Right lobe of liver (tissue), 6 donors: ENCODE measurements around the gene ANKRD37. TPM values are rescaled to one million over a fixed set of nuclear protein-coding genes. Genes with fewer than 3 reads are reported as not detected.

Source experiments
- ATAC-seq, 4 donors: fragments of 200-7000 bp; cut with Tn5 transposase; one replicate each; pipeline ENCODE4 v1.9.1; 2020; ENCODE audit warnings: mild to moderate bottlenecking in 4 of 4, moderate library complexity in 4 of 4
- DNase-seq, 3 donors: peaks; one replicate each; pipeline ENCODE4 v3.0.0-alpha.2; 2020
- H3K27ac ChIP-seq, 3 donors: fragments of 200-600 bp; one replicate each; pipeline ENCODE4 v1.8.0; 2022
- H3K27me3 ChIP-seq, 2 donors: fragments of 200-600 bp; one replicate each; pipeline ENCODE4 v1.8.0; 2022
- H3K36me3 ChIP-seq, 4 donors: fragments of 200-600 bp; sonication (generic) in 1 of 4; one replicate each; pipeline versions ENCODE4 v1.5.1 to v1.8.0; 2017 to 2022; ENCODE audit warnings: control low read depth in 1 of 4
- H3K4me1 ChIP-seq, 4 donors: fragments of 200-600 bp; sonication (generic) in 1 of 4; one replicate each; pipeline versions ENCODE4 v1.5.1 to v1.8.0; 2017 to 2022; ENCODE audit warnings: control low read depth in 1 of 4
- H3K4me3 ChIP-seq, 3 donors: fragments of 200-600 bp; one replicate each; pipeline ENCODE4 v1.8.0; 2022
- H3K9me3 ChIP-seq, 4 donors: fragments of 200-600 bp; sonication (generic) in 1 of 4; one replicate each; pipeline versions ENCODE4 v1.5.1 to v1.8.0; 2017 to 2022; ENCODE audit warnings: control low read depth in 1 of 4
- CTCF ChIP-seq, 4 donors: fragments of 200-600 bp in 3 of 4; fragments of 450-650 bp in 1 of 4; IDR thresholded peaks; one replicate each; pipeline versions ENCODE4 v1.5.1 to v1.8.0; 2016 to 2022; ENCODE audit warnings: antibody characterized with exemption in 4 of 4, mild to moderate bottlenecking in 2 of 4
- POLR2A ChIP-seq: fragments of 450-650 bp; IDR thresholded peaks from one replicate; pipeline ENCODE4 v1.6.1; 2017; ENCODE audit warnings: antibody characterized with exemption, mild to moderate bottlenecking
- WGBS: methylation state at CpG from one replicate; pipeline ENCODE4 v1.1.6; 2018; ENCODE audit warnings: low coverage, low lambda C conversion rate; ENCODE audit not compliant: insufficient coverage; ENCODE audit errors: missing lambda C conversion rate; 5-methylcytosine and 5-hydroxymethylcytosine counted together
- intact Hi-C, 2 donors: fragments of 100-400 bp; cut with DNase I; formaldehyde crosslinking; loops; one replicate each; pipeline versions ENCODE4 v1.11.2 to v1.14.1; 2022
- total RNA-seq, 6 experiments: library from RNA; depleted of rRNA in 2 of 6; stranded (reverse); fragments of >200 nt in 2 of 6; fragmentation: NEBNext Ultra II Directional in 3 of 6; extraction: Animal tissue kit (Norgen Biotek cat#: 25700) in 3 of 6; gene quantifications; one replicate each; pipeline versions ENCODE4 v1.1.0 to v1.2.4, GENCODE V29; 2016 to 2023
- donor health status: DM: no; HTN: yes; CAD: no.
- donor health status: DM: no; HTN: no; CAD: no.
- donor health status: DM: no; HTN: no; CAD: no.
- donor health status: DM: no; HTN: yes; CAD: no.
- donor health status: DM: no; HTN: yes; CAD: no.

Gene ANKRD37
- total RNA-seq, 6 experiments from 2014 or later, result 3.9 to 19.0 (median 6.0) TPM

- Histone ChIP-seq H3K4me3 (no peak overlapping the region), H3K36me3 (peaks cover 0 to 19% (median 4%) of the 10 kb centered on the region in 4 donors), H3K4me1 (peaks cover 0 to 14% (median 0%) of the 10 kb centered on the region in 4 donors), H3K9me3 (no peaks in the 10 kb centered on the region), H3K27me3 (no peaks in the 10 kb centered on the region), H3K27ac (no peak overlapping the region)
- TF ChIP-seq CTCF (IDR thresholded peaks at IDR 0.05) (no peak), POLR2A (no peak)
- 82% methylated on average over 2 of the region's 2 CpGs for WGBS
- no peak for ATAC-seq
- DNase-seq, result no peak
- intact Hi-C loops, result no loop called here
These were observed 24.9 kb downstream of the ANKRD37 start for GRCh38 chr4:185421366-185422124.

GRCh38 chr4:185424905-185425646 is 28.4 kb downstream of the ANKRD37 start:
- TF ChIP-seq CTCF (IDR thresholded peaks at IDR 0.05) (no peak), POLR2A (no peak)
- 20% methylated on average over 12 of the region's 13 CpGs for WGBS
- H3K36me3 ChIP-seq, result no peaks in the 10 kb centered on the region
- intact Hi-C loops, result no loop called here
- peaks cover 0 to 14% (median 0%) of the 10 kb centered on the region in 4 donors for H3K4me1 ChIP-seq
- no peaks in the 10 kb centered on the region for H3K9me3 ChIP-seq
- DNase-seq, result no peak
- H3K27me3 ChIP-seq, result no peaks in the 10 kb centered on the region
- peak overlapping the region; percentile 97 to 99 (median 98) for H3K27ac ChIP-seq
- peak overlapping the region; percentile 71 to 91 (median 81) for H3K4me3 ChIP-seq
- peak; percentile 41 to 60 (median 53) for ATAC-seq

- intact Hi-C loops, result no loop called here
- TF ChIP-seq CTCF (IDR thresholded peaks at IDR 0.05) (no peak), POLR2A (peak; percentile 77)
- WGBS, result 0% methylated on average over 29 of the region's 66 CpGs
These were observed 29.2 kb downstream of the ANKRD37 start, which contains the start of gene UFSP2 for GRCh38 chr4:185425647-185426352. Gene UFSP2, minus strand, starts transcription at chr4:185425964. Its CDS starts 96 bp downstream, at chr4:185425868.

GRCh38 chr4:185426960-185427688 is 30.5 kb downstream of the ANKRD37 start:
- 88% methylated on average over 16 of the region's 22 CpGs for WGBS
- H3K4me3 ChIP-seq, result no peak overlapping the region
- peaks cover 0 to 14% (median 0%) of the 10 kb centered on the region in 4 donors for H3K4me1 ChIP-seq
- no peaks in the 10 kb centered on the region for H3K36me3 ChIP-seq
- H3K9me3 ChIP-seq, result no peaks in the 10 kb centered on the region
- no peak for DNase-seq
- TF ChIP-seq POLR2A, result no peak
- intact Hi-C loops, result no loop called here
- H3K27me3 ChIP-seq, result no peaks in the 10 kb centered on the region
- H3K27ac ChIP-seq, result no peak overlapping the region
- no peak for ATAC-seq

More at GRCh38 chr4:185425647-185426352, 29.2 kb downstream of the ANKRD37 start, which contains the start of gene UFSP2:
- DNase-seq, result peak; percentile 91 to 95 (median 93)
- H3K27me3 ChIP-seq, result no peaks in the 10 kb centered on the region
- peak; percentile 96 to 97 (median 96) for ATAC-seq
- peaks cover 0 to 14% (median 0%) of the 10 kb centered on the region in 4 donors for H3K4me1 ChIP-seq
- no peaks in the 10 kb centered on the region for H3K9me3 ChIP-seq
- H3K36me3 ChIP-seq, result no peaks in the 10 kb centered on the region
- peak within 1 kb of the TSS; percentile 71 to 91 (median 81) for H3K4me3 ChIP-seq
- peak within 1 kb of the TSS; percentile 97 to 99 (median 98) for H3K27ac ChIP-seq
